NCI-H526 (cell line): ENCODE results near the gene GZF1.

ENCODE experiments used
- DNase-seq, 2 experiments: peaks; one replicate each; lab custom pipeline; 2025; lab: John Stamatoyannopoulos, UW

The GZF1 gene

GRCh38 chr20:23369072-23369823, 7.3 kb downstream of the GZF1 start:
- DNase-seq: no peak

- no peak for DNase-seq
Measured at GRCh38 chr20:23370274-23370673, 8.3 kb downstream of the GZF1 start.

DNA sequence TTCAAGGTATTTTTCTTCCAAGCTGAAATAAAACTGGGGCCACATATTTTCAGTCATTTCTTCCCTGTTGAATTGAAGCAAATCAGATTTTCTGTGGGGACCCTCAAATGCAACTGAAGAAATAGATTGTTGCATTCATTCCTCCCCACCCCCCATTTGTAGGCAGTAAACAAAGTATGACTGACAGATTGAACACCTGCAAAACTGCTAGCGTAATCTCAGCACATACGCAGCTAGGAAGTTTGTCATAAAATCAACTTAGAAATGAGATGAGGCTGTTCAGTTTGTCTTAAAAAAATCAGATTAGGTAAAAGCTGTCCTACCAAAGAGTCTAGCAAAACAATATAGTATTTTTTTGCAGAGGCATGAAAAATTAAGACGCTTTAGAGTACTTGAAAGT, 8.9 kb downstream of the GZF1 start:
- DNase-seq: no peak

DNA sequence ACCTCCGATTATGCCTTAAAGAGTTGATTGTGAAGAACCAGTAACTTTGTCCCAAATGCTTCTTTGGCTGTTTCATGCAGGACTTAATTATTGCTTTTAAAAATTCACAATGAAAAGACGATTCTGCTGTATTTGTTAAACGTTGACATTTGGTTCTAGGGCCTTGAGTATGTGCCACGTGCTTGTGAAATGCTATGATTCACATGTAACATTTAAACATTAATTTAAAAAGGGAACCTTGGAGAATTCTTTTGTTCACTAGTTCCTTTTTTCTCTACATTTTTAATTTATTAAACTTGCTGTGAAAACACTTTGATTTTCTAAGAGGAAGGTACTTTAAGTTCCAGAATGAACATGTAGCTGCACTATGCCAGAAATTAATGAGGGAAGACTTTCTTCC, 9.5 kb downstream of the GZF1 start:
- DNase-seq: no peak

GRCh38 chr20:23374441-23374840, 12.5 kb downstream of the GZF1 start:
- no peak for DNase-seq

GRCh38 chr20:23375827-23376226, 13.8 kb downstream of the GZF1 start:
- no peak for DNase-seq

DNA sequence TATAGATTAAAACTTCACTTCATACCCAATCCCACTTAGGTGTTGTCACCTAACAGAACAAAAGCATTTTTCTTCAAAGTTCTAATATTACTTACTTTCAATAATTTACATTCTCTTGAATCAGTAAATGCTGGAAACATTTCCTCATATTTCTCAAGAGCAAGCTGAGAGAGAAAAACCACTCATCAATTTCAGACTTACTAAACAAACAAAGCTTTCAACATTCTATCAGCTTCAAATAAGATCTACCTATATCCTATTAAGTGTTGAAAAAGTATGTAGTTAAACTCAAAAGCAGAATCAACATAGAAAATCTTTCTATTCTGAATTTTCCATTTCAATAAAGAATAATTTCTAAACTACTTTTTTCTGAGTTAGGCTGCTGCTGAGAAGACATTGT, 17.8 kb downstream of the GZF1 start:
- DNase-seq: no peak

- no peak for DNase-seq
Measured at GRCh38 chr20:23381876-23382275, 19.9 kb downstream of the GZF1 start.

DNA sequence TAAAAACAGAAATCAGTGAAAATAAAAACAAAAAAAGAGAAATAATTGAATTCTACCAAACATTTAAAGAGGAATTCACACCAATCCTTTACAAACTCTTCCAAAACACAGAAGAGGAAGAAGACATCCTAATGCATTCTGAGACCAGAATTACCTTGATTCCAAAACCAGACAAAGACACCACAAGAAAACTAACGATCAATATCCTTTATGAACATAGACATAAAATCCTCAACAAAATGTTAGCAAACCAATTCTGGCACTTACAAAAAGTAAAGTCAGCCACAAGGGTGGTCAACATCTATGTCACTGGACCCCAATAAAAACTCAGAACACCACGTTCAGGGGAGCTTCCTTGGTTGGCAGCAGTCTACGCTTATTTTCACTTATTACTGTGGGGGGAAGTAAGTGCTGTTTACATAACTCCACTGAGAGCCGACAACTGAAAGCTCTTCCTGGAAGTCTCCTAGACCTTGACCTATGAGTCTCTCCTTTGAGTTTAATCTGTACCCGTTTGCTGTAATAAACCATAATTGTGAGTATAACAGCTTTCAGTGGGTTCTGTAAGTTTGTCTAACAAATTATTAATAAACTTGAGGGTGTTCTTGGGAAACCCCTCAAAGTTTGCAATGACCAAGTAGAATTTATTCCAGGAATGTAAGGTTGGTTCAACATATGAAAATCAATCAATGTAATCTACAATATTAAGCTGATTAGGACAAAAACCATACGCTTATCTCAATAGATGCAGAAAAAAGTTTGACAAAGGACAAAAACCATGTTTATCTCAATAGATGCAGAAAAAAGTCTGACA, 24.5 kb downstream of the GZF1 start:
- no peak for DNase-seq

DNA sequence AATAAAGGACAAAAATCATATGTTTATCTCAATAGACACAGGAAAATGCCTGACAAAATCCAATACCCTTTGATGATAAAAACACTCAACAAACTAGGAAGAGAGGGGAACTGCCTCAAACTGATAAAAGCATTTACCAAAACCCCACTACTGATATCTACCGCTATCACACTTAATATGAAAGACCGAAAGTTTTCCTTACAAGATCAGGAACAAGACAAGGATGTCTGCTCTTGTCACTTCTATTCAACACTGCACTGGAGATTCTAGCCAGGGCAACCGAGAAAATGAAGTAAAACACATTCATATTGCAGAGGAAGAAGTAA, 25.1 kb downstream of the GZF1 start:
- DNase-seq: no peak

- no peak for DNase-seq
Measured at GRCh38 chr20:23390091-23390774, 28.3 kb downstream of the GZF1 start.

DNA sequence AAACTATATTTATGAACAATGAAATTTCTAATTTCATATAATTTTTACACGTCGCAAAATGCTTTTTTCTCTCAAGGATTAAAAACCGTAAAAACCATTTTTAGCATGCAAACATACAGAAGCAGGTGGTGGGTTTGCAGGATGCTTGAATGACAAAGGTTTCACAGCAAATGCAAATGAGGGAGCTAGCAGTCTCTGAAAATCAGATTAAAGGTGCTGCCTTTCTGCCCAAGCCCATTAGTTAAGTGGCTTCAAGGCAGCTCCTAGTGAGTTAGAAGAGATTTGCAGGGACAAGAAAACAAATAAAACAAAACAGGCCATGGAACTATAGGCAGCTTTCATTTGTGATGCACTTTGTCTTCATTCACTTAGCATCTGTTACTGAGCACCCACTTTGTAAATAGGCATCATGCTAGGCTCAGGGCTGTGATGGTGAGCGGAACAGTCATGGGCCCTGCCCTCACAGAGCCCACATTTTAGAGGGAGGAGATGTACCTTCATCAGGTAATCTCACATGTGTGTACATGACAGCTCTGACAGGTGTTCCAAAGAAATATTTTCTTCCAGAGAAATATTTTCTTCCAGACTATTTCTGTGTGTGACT, 29.8 kb downstream of the GZF1 start:
- peak; percentile 31 to 63 for DNase-seq

DNA sequence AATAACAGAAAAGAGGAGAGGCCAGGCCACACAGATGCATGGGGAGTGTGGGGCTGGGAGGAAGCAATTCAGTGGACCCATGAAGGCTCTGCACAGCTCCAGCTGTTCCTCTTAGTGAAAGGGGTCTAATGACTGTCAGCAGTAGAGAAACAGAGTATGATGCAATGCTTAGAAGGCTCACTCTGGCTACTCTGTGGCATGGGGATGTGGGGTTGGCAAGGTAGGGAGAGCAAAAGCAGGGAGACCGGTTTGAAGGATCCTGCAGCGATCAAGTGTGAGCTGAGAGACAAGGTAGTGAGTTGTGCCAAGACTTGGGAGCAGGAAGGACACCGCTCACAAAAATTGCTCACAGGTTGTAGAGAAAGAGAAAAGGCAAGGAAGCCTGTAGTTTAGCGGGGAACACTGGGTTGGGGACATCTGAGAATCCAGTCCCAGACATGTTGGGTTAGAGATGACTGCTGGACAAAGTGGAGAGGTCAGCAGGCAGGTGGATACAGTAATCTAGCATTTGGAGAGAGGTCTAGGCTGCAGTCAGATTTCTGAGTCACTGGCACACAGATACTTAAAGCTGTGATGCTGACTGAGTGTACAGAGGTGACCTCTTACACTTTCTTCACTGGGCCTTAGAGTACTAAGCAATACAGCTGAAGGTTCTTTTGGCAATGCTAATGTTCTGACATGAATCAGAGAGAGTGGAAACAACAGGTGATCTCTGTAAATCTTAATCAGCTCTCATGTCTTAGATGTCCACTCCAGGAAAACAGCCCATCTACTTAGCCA, 32.2 kb downstream of the GZF1 start:
- DNase-seq: no peak

- no peak for DNase-seq
Measured at GRCh38 chr20:23396950-23397627, 35.1 kb downstream of the GZF1 start.

- DNase-seq: no peak
Measured at GRCh38 chr20:23397961-23398360, 36.0 kb downstream of the GZF1 start.

DNA sequence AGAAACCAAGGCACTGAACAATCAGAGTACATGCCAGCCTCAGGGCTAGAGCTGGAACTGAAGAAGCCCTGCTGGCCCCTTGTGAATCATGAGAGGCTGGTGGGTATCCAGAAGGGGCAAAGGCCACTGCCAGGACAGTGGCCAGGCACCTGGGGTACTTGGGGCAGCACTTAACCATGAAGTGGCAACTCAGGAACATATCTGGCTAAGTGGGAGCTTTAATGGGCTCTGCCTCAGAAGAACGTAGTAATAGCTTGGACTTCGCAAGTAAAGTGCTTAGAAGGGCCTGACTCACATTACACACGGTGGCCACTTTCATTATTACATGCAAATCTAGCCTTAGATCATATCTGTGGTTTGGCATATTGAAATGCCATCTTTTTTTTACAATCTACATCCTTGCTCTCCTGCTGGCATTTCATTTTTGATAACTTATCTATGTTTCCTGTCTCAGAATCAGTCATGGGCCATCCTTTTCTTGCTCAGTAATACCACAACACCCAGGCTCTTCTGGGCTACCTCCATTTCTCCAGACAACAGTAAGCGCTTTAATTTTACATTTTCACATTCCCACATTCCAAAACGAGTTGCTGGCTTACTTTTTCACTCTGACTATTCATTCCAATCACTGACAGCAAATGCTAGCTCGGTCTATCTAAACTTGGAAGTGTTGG, 37.7 kb downstream of the GZF1 start:
- peak; percentile 49 to 77 for DNase-seq

DNA sequence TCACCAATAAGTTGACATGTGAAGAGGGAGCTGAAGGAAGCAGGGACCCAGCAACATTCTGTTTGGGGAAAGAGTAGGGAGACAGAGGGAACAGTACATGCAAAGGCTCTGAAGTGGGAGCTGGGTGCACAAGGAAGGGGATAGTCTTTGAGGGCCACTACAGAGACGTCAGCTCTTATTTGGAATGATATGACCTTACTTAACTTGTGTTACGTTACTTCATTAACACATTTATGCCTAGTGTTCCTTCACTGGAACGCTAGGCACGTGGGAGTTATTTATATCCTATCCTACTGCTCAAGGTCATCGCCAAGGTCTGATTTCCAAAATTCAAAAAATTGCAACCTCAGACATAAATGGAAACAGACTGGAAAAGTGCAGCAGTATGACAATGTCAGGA, 39.1 kb downstream of the GZF1 start:
- DNase-seq: no peak

GRCh38 chr20:23403751-23404150, 41.8 kb downstream of the GZF1 start:
- no peak for DNase-seq

- no peak for DNase-seq
Measured at GRCh38 chr20:23404196-23404595, 42.2 kb downstream of the GZF1 start.

- DNase-seq: no peak
Measured at GRCh38 chr20:23406880-23407279, 44.9 kb downstream of the GZF1 start.
